ENCODE results near the gene FBN3.

The FBN3 gene

DNA sequence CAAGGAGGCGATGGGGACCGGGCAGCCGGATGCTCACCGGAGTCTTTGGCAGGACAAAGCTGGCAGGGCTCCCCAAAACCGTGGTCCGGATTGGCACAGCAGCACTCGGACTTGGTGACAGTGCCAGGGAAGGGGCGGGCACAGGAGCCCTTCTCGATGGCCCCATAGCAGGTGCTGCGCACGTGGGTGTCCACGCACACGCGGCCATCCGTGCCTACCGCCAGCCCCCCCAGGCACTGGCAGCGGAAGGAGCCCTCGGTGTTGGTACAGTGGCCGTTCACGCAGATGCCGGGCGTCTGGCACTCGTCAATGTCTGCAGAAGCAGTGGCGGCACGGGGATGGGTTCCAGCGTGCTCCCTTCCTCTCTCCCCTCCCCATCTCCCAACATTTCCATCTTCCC, 17.9 kb downstream of the FBN3 start:
- no peak for DNase-seq (ENCODE audit: low read depth)
- no peak overlapping the region for H3K4me3 ChIP-seq (ENCODE audit: low read length)
- TF ChIP-seq, protein P1, sequence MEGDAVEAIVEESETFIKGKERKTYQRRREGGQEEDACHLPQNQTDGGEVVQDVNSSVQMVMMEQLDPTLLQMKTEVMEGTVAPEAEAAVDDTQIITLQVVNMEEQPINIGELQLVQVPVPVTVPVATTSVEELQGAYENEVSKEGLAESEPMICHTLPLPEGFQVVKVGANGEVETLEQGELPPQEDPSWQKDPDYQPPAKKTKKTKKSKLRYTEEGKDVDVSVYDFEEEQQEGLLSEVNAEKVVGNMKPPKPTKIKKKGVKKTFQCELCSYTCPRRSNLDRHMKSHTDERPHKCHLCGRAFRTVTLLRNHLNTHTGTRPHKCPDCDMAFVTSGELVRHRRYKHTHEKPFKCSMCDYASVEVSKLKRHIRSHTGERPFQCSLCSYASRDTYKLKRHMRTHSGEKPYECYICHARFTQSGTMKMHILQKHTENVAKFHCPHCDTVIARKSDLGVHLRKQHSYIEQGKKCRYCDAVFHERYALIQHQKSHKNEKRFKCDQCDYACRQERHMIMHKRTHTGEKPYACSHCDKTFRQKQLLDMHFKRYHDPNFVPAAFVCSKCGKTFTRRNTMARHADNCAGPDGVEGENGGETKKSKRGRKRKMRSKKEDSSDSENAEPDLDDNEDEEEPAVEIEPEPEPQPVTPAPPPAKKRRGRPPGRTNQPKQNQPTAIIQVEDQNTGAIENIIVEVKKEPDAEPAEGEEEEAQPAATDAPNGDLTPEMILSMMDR (conservative IDR thresholded peaks at IDR 0.05; ENCODE audit: low read depth, low read length), result no peak

DNA sequence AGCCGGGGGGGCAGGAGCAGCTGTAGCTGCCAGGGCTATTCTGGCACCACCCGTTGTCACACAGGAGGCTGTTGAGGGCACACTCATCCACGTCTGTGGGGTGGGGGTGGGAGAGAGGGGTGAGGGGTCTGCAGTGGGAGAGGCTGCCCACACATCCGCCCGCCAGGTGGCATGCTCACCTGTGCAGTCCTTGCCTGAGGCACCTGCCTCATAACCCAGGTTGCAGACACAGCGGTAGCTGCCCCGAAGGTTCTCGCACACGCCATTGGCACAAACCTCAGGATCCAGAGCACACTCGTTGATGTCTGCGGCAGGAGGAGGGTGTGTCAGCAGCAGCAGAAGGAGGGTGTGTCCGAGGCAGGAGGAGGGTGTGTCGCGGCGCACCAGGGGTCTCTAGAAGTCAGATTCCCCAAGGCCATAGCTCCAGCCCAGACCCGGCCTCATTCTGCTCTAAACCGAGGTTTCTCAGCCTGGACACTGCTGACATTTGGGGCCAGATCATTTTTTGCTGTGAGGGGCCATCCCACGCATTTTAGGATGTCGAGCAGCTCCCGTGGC, 20.3 kb downstream of the FBN3 start:
- H3K4me3 ChIP-seq (ENCODE audit: low read length), result no peak overlapping the region
- TF ChIP-seq, protein P1 (conservative IDR thresholded peaks at IDR 0.05; ENCODE audit: low read depth, low read length), result no peak
- no peak for DNase-seq (ENCODE audit: low read depth)

DNA sequence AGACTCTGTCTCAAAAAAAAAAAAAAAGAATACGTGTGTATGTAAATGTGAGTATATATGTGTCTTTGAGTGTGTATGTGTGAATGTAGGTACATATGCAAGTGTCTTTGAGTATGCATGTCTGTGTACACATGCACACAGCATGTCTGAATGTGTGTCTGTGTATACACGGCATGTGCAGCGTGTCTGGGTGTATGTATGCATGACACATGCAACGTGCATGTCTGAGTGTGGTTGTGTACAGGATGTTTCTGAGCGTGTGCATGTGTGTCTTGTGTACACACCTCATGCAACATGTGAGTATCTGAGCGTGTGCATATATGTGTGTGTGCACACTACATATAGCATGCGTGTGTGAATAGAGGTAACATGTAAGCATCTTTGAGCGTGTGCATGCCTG, 20.8 kb downstream of the FBN3 start:
- TF ChIP-seq, protein P1 (conservative IDR thresholded peaks at IDR 0.05; ENCODE audit: low read depth, low read length), result no peak
- no peak overlapping the region for H3K4me3 ChIP-seq (ENCODE audit: low read length)
- DNase-seq (ENCODE audit: low read depth), result no peak

DNA sequence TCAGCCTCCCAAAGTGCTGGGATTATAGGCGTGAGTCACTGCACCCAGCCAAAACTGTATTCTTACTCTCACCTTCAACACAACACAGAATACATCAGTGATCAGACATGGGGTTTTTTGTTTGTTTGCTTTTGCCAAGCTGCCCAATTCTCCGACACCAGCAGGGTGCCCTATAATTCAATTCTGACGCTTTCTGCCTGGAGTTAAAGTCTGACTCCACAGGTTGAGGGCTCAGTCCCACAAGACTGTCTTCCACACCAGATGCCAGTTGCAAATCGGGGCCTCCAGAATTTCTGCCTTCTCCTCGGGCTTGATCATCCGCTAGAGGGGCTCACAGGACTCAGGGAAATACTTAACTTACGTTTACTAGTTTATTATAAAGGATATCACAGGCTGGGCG, 22.1 kb downstream of the FBN3 start:
- no peak for DNase-seq (ENCODE audit: low read depth)
- TF ChIP-seq, protein P1 (conservative IDR thresholded peaks at IDR 0.05; ENCODE audit: low read depth, low read length), result no peak
- no peak overlapping the region for H3K4me3 ChIP-seq (ENCODE audit: low read length)

DNA sequence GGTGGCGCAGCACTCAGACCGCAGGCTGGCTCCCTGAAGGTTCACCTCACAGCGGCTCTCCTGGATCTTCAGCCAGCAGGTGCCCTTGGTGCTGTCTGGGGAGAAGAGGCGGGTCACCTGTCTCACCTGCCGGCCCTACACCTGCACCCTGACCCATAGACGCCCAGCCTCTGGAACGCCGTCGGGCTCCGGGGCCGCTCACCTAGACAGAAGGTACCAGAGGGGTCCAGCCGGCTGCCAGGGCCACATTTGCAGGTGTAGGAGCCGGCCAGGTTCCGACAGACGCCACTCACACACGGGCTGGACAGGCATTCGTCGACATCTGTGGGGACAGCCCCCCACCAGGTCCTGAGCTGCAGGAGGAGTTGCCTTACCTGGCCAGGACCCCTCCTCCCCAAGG, 22.9 kb downstream of the FBN3 start:
- no peak overlapping the region for H3K4me3 ChIP-seq (ENCODE audit: low read length)
- TF ChIP-seq, protein P1 (conservative IDR thresholded peaks at IDR 0.05; ENCODE audit: low read depth, low read length), result no peak
- DNase-seq (ENCODE audit: low read depth), result no peak

DNA sequence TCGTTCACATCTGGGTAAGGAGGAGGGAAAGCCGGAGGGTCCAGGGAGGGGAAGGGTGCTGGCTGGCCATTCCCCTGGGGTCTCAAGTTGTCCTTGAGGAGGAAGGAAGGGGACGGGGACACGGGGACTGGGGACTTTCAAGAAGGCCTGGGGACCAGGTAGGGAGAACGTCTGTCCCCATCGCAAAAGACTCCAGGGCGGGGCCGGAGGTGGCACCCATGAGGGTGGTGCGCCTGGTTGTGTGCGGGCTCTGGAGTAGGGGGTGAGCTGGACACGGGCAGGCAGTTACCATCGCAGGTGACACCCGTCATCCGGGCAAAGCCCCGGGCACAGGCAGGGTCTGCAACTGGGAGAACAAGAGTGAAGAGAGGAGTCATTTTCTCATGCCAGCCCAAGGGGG, 23.4 kb downstream of the FBN3 start:
- DNase-seq (ENCODE audit: low read depth), result no peak
- H3K4me3 ChIP-seq (ENCODE audit: low read length), result no peak overlapping the region
- TF ChIP-seq, protein P1 (conservative IDR thresholded peaks at IDR 0.05; ENCODE audit: low read depth, low read length), result no peak

DNA sequence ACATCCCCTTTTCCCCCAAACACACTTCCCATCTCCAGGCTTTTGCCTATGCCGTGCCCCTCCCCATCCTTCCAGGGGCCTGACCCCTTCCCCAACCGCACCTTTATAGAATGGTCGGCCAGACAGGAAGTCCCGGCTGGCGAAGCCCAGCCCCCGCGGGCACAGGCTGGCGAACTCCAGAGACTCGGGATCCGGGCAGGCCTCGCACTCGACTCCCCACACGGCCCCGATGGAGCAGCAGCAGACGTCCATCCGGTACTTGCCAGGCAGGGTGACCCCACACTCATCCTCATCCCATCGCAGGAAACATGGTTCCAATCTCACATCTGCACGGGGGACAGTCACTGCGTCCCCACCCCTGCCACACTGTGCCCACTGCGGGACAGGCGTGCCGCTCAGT, 25.7 kb downstream of the FBN3 start:
- no peak for DNase-seq (ENCODE audit: low read depth)
- no peak overlapping the region for H3K4me3 ChIP-seq (ENCODE audit: low read length)

More for the DNA sequence above, 25.7 kb downstream of the FBN3 start:
- TF ChIP-seq, protein P1 (conservative IDR thresholded peaks at IDR 0.05; ENCODE audit: low read depth, low read length), result no peak

Data from retinal pigment epithelial cell (primary cell).